ENCODE data around the gene GDNF.

DNA sequence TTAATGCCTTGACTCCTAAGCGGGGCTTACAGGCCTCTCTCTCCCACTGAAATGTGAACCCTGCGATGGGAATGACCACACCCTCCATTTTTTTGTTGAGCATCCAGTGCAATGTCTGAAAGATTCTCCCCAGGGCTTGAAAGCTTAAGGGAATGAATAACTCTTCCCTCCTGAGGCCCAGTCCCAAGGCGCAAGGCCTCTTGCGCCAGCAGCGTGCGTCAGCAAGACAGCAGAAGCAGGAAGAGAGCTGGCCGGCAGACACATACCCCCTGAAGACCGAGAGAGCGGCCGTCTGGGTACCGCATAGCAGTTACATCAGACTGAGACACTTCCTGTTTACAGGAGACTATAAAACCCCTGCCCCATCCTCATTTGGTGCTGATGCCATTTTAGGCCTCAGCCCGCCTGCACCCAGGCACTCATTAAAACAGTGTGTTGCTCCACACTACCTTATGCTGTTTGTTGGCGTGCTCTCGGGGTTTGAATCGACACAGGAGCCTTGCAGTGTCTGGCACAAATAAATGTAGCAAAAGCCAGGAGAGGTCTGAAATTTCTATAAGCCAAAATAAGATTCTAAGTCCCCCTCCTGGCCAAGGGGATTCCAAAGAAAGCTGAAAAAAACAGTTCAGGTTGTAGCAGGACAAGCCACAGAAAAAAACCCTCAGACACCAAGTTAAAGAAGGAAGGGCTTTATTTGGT, 62.3 kb downstream of the GDNF start:
- TF ChIP-seq, protein P1, sequence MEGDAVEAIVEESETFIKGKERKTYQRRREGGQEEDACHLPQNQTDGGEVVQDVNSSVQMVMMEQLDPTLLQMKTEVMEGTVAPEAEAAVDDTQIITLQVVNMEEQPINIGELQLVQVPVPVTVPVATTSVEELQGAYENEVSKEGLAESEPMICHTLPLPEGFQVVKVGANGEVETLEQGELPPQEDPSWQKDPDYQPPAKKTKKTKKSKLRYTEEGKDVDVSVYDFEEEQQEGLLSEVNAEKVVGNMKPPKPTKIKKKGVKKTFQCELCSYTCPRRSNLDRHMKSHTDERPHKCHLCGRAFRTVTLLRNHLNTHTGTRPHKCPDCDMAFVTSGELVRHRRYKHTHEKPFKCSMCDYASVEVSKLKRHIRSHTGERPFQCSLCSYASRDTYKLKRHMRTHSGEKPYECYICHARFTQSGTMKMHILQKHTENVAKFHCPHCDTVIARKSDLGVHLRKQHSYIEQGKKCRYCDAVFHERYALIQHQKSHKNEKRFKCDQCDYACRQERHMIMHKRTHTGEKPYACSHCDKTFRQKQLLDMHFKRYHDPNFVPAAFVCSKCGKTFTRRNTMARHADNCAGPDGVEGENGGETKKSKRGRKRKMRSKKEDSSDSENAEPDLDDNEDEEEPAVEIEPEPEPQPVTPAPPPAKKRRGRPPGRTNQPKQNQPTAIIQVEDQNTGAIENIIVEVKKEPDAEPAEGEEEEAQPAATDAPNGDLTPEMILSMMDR (IDR thresholded peaks at IDR 0.05) = no peak
- no peak for TF ChIP-seq EZH2 (IDR thresholded peaks at IDR 0.05; ENCODE audit: borderline replicate concordance, insufficient read depth, low read depth, low read length, poor library complexity, severe bottlenecking)
